Measurements from ENCODE around the gene ZMYM4.

GRCh38 chr1:35300376-35300775 is 31.9 kb downstream of the ZMYM4 start:
- TF ChIP-seq EP300 (IDR thresholded peaks at IDR 0.05) (no peak), POLR2AphosphoS5 (IDR thresholded peaks at IDR 0.05) (no peak)
- TF ChIP-seq, protein P1, sequence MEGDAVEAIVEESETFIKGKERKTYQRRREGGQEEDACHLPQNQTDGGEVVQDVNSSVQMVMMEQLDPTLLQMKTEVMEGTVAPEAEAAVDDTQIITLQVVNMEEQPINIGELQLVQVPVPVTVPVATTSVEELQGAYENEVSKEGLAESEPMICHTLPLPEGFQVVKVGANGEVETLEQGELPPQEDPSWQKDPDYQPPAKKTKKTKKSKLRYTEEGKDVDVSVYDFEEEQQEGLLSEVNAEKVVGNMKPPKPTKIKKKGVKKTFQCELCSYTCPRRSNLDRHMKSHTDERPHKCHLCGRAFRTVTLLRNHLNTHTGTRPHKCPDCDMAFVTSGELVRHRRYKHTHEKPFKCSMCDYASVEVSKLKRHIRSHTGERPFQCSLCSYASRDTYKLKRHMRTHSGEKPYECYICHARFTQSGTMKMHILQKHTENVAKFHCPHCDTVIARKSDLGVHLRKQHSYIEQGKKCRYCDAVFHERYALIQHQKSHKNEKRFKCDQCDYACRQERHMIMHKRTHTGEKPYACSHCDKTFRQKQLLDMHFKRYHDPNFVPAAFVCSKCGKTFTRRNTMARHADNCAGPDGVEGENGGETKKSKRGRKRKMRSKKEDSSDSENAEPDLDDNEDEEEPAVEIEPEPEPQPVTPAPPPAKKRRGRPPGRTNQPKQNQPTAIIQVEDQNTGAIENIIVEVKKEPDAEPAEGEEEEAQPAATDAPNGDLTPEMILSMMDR (IDR thresholded peaks at IDR 0.05): no peak

All from stomach (tissue), 4 donors.